Neuronal stem cell (in vitro differentiated cells): ENCODE measurements around the gene UQCR11.

Experiments
- DNase-seq: peaks from one replicate; pipeline ENCODE4 v3.0.0-alpha.2; 2013; ENCODE audit warnings: low spot score
- H2AFZ ChIP-seq: one replicate; pipeline ENCODE4 v1.6.1; 2013; ENCODE audit warnings: mild to moderate bottlenecking, low read length, inconsistent platforms
- H2AK5ac ChIP-seq: 2 replicates; pipeline ENCODE4 v1.6.1; 2013; ENCODE audit warnings: low read depth, mild to moderate bottlenecking, inconsistent platforms, low read length, moderate library complexity, mixed read lengths
- H2BK120ac ChIP-seq: 2 replicates; pipeline ENCODE4 v1.6.1; 2013; ENCODE audit warnings: low read depth, mild to moderate bottlenecking, inconsistent platforms, low read length, moderate library complexity, mixed read lengths
- H2BK12ac ChIP-seq: one replicate; pipeline ENCODE4 v1.6.1; 2013; ENCODE audit warnings: low read length, inconsistent platforms
- H2BK15ac ChIP-seq: 2 replicates; pipeline ENCODE4 v1.6.1; 2013; ENCODE audit warnings: mild to moderate bottlenecking, low read length, inconsistent platforms, mixed read lengths
- H2BK5ac ChIP-seq: one replicate; pipeline ENCODE4 v1.6.1; 2013; ENCODE audit warnings: inconsistent platforms, mild to moderate bottlenecking, low read length, moderate library complexity
- H3K14ac ChIP-seq: one replicate; pipeline ENCODE4 v1.6.1; 2013; ENCODE audit warnings: low read length, inconsistent platforms
- H3K18ac ChIP-seq: 2 replicates; pipeline ENCODE4 v1.6.1; 2013; ENCODE audit warnings: low read length, inconsistent platforms
- H3K23ac ChIP-seq: 2 replicates; pipeline ENCODE4 v1.6.1; 2013; ENCODE audit warnings: low read depth, mild to moderate bottlenecking, mixed read lengths, low read length, inconsistent platforms; ENCODE audit not compliant: poor library complexity
- H3K27ac ChIP-seq: replicated peaks from 3 replicates; pipeline ENCODE4 v1.5.1; 2013; ENCODE audit warnings: low read length, inconsistent platforms
- H3K27me3 ChIP-seq, 3 experiments: 2 replicates each; pipeline ENCODE4 v1.6.1; 2013; ENCODE audit warnings: low read length in 3 of 3, mild to moderate bottlenecking in 2 of 3, inconsistent platforms in 1 of 3, low read depth in 1 of 3, mixed read lengths in 1 of 3, moderate library complexity in 1 of 3; ENCODE audit not compliant: control insufficient read depth in 3 of 3, insufficient read depth in 3 of 3
- H3K36me3 ChIP-seq, 2 donors: replicated peaks in 1 of 2; 2 replicates each; pipeline ENCODE4 v1.6.1; 2013; ENCODE audit warnings: low read length in 2 of 2; ENCODE audit not compliant: control insufficient read depth in 2 of 2, insufficient read depth in 2 of 2
- H3K4ac ChIP-seq: 2 replicates; pipeline ENCODE4 v1.6.1; 2013; ENCODE audit warnings: inconsistent platforms, mild to moderate bottlenecking, low read length, moderate library complexity
- H3K4me1 ChIP-seq, 2 donors: 1 replicate in 1 of 2; 2 replicates in 1 of 2; pipeline ENCODE4 v1.6.1; 2013; ENCODE audit warnings: low read length in 2 of 2, low read depth in 1 of 2; ENCODE audit not compliant: control insufficient read depth in 2 of 2, insufficient read depth in 1 of 2
- H3K4me2 ChIP-seq: one replicate; pipeline ENCODE4 v1.6.1; 2013; ENCODE audit warnings: mild to moderate bottlenecking, low read length, inconsistent platforms; ENCODE audit not compliant: insufficient read depth, poor library complexity, severe bottlenecking
- H3K4me3 ChIP-seq, 2 donors: 2 replicates each; pipeline ENCODE4 v1.5.1; 2013; ENCODE audit warnings: low read length in 2 of 2, mild to moderate bottlenecking in 2 of 2, inconsistent platforms in 1 of 2, moderate library complexity in 1 of 2
- H3K79me1 ChIP-seq: one replicate; pipeline ENCODE4 v1.6.1; 2013; ENCODE audit warnings: low read depth, mild to moderate bottlenecking, inconsistent platforms, low read length, moderate library complexity
- H3K9ac ChIP-seq: one replicate; pipeline ENCODE4 v1.6.1; 2013; ENCODE audit warnings: mild to moderate bottlenecking, low read depth, low read length, inconsistent platforms; ENCODE audit not compliant: poor library complexity
- H3K9me3 ChIP-seq, 2 donors: replicated peaks in 1 of 2; 2 replicates each; pipeline versions ENCODE3 to v1.6.1; 2013; ENCODE audit warnings: low read length in 2 of 2, mild to moderate bottlenecking in 2 of 2, inconsistent platforms in 1 of 2, low read depth in 1 of 2, mixed read lengths in 1 of 2, moderate library complexity in 1 of 2; ENCODE audit not compliant: control insufficient read depth in 2 of 2, insufficient read depth in 1 of 2
- H4K8ac ChIP-seq: one replicate; pipeline ENCODE4 v1.6.1; 2013; ENCODE audit warnings: low read depth, mild to moderate bottlenecking, inconsistent platforms, low read length, moderate library complexity
- H4K91ac ChIP-seq: one replicate; pipeline ENCODE4 v1.6.1; 2013; ENCODE audit warnings: low read length, low read depth, mild to moderate bottlenecking, inconsistent platforms; ENCODE audit not compliant: poor library complexity
- WGBS, 2 donors: extraction: QIAGEN DNeasy Blood & Tissue Kit; methylation state at CpG; one replicate each; pipeline ENCODE4 v1.1.7; 2013; ENCODE audit warnings: missing lambda C conversion rate in 2 of 2, mixed read lengths in 1 of 2; ENCODE audit not compliant: insufficient read length in 2 of 2, insufficient replicate concordance in 1 of 2; ENCODE audit errors: extremely low coverage in 2 of 2; 5-methylcytosine and 5-hydroxymethylcytosine counted together

Gene UQCR11

GRCh38 chr19:1593501-1593772 lies 11.8 kb downstream of the UQCR11 start:
- Histone ChIP-seq H3K79me1 (peaks cover 7% of the 10 kb centered on the region), H2BK5ac (no peak overlapping the region), H4K8ac (no peak overlapping the region), H3K4ac (no peak overlapping the region), H3K9me3 (no peaks in the 10 kb centered on the region), H3K27ac (no peak overlapping the region), H3K4me2 (peak overlapping the region; percentile 71), H3K14ac (no peak overlapping the region), H3K4me3 (no peak overlapping the region), H3K27me3 (no peaks in the 10 kb centered on the region), H3K23ac (no peak overlapping the region), H2AK5ac (peak overlapping the region; percentile 79), H4K91ac (no peak overlapping the region), H3K18ac (no peak overlapping the region), H3K4me1 (peaks cover 10 to 14% of the 10 kb centered on the region in 2 donors), H3K36me3 (peaks cover 15 to 59% of the 10 kb centered on the region in 2 donors), H2AFZ (no peak overlapping the region), H3K9ac (no peak overlapping the region), H2BK120ac (no peak overlapping the region), H2BK12ac (peak overlapping the region; percentile 53), H2BK15ac (no peak overlapping the region)
- WGBS, 2 donors, result no CpG with 5 or more reads among the region's 10 CpGs
- no peak for DNase-seq

DNA sequence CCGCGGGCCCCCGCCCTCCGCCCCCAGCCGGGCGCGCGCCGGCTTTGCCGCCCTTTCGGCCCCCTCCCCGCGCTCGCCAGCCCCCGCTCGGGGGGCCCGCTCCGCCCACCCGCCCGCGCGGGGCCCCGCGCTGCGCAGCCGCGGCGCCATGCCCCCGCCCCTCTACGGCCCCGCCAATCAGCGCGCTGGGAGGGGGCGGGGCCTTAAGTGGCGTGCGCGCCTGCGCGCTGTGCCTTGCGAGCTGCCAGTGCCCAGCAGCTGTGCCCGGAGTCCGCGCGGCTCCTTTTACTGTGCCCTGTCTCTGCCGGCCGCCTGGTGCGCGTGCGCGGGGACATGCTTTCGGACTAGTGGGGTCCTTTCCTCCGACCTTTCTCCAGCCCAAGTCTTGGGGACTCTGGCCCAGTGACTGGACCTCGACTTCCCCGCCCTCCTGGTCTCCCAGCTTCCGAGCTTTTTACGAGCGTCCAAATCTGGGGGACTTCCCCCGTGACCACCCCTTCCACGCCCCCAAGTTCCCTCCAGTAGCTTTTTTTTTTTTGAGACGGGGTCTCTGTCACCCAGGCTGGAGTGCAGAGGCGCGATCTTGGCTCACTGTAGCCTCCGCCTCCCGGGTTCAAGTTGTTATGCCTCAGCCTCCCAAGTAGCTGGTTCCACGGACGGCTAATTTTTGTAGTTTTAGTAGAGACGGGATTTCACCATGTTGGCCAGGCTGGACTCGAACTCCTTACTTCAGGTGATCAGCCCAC lies 12.3 kb downstream of the UQCR11 start, which contains the start of gene MBD3:
Gene MBD3, minus strand, starts transcription at position 111 of the 746 bp plus-strand sequence. CDS start 234 bp downstream, outside the sequence.
- Histone ChIP-seq H3K4ac (peak within 1 kb of the TSS; percentile 97), H2BK5ac (peak within 1 kb of the TSS; percentile 96), H3K9ac (peak within 1 kb of the TSS; percentile 93), H2BK12ac (peak within 1 kb of the TSS; percentile 53), H3K18ac (peak within 1 kb of the TSS; percentile 100), H3K79me1 (peaks cover 8% of the 10 kb centered on the region), H3K27ac (peak within 1 kb of the TSS; percentile 100), H2AFZ (peak within 1 kb of the TSS; percentile 91), H3K36me3 (peaks cover 12 to 58% of the 10 kb centered on the region in 2 donors), H4K91ac (peak within 1 kb of the TSS; percentile 95), H3K4me1 (peaks cover 10 to 14% of the 10 kb centered on the region in 2 donors), H3K4me3 (peak within 1 kb of the TSS; percentile 90 to 93), H2AK5ac (peak within 1 kb of the TSS; percentile 100), H3K9me3 (no peaks in the 10 kb centered on the region), H3K14ac (peak within 1 kb of the TSS; percentile 98), H2BK15ac (no peak within 1 kb of the TSS), H3K4me2 (peak within 1 kb of the TSS; percentile 77), H3K27me3 (no peaks in the 10 kb centered on the region), H2BK120ac (peak within 1 kb of the TSS; percentile 92), H3K23ac (peak within 1 kb of the TSS; percentile 100), H4K8ac (peak within 1 kb of the TSS; percentile 100)
- WGBS, 2 donors, result no CpG with 5 or more reads among the region's 68 CpGs
- DNase-seq, result peak; percentile 95

GRCh38 chr19:1592024-1592754 lies 13.1 kb downstream of the UQCR11 start:
- Histone ChIP-seq H3K79me1 (peaks cover 6% of the 10 kb centered on the region), H4K91ac (peak overlapping the region; percentile 95), H2BK5ac (peak overlapping the region; percentile 96), H3K27ac (peak overlapping the region; percentile 100), H3K18ac (peak overlapping the region; percentile 100), H2BK120ac (peak overlapping the region; percentile 92), H4K8ac (peak overlapping the region; percentile 100), H3K9me3 (no peaks in the 10 kb centered on the region), H3K9ac (peak overlapping the region; percentile 93), H3K4me3 (peak overlapping the region; percentile 90 to 93), H2BK12ac (no peak overlapping the region), H3K4me1 (peaks cover 10 to 14% of the 10 kb centered on the region in 2 donors), H2AFZ (peak overlapping the region; percentile 91), H3K4me2 (peak overlapping the region; percentile 77), H2BK15ac (no peak overlapping the region), H3K23ac (peak overlapping the region; percentile 100), H3K36me3 (peaks cover 6 to 58% of the 10 kb centered on the region in 2 donors), H3K4ac (peak overlapping the region; percentile 97), H2AK5ac (peak overlapping the region; percentile 100), H3K27me3 (no peaks in the 10 kb centered on the region), H3K14ac (peak overlapping the region; percentile 98)
- WGBS, 2 donors, result no CpG with 5 or more reads among the region's 94 CpGs
- peak; percentile 89 for DNase-seq
